ENCODE measurements around the gene ZNF358.

The ZNF358 gene

GRCh38 chr19:7515645-7516151, at the start of gene ZNF358:
Gene ZNF358 (plus strand): TSS chr19:7516103. CDS start chr19:7519243, 3,140 bp downstream.
- peak in 1 of 2 experiments; percentile 32 for DNase-seq

- DNase-seq: no peak
Observed at GRCh38 chr19:7467009-7467989, 48.6 kb upstream of the ZNF358 start.

- DNase-seq: no peak
Observed at GRCh38 chr19:7468840-7469239, 47.1 kb upstream of the ZNF358 start.

- DNase-seq: no peak
Observed at GRCh38 chr19:7469669-7470285, 46.1 kb upstream of the ZNF358 start.

GRCh38 chr19:7470540-7471305, 45.2 kb upstream of the ZNF358 start:
- DNase-seq: no peak

GRCh38 chr19:7471696-7472615, 43.9 kb upstream of the ZNF358 start:
- no peak for DNase-seq

GRCh38 chr19:7475665-7476064, 40.2 kb upstream of the ZNF358 start:
- DNase-seq: no peak

GRCh38 chr19:7476241-7476640, 39.7 kb upstream of the ZNF358 start:
- no peak for DNase-seq

- DNase-seq: no peak
Observed at GRCh38 chr19:7476777-7477494, 39.0 kb upstream of the ZNF358 start.

GRCh38 chr19:7477758-7478157, 38.1 kb upstream of the ZNF358 start:
- no peak for DNase-seq

- no peak for DNase-seq
Observed at GRCh38 chr19:7478173-7478842, 37.6 kb upstream of the ZNF358 start.

GRCh38 chr19:7478843-7479227, 37.1 kb upstream of the ZNF358 start:
- no peak for DNase-seq

- no peak for DNase-seq
Observed at GRCh38 chr19:7480222-7480969, 35.5 kb upstream of the ZNF358 start.

GRCh38 chr19:7480970-7481255, 35.0 kb upstream of the ZNF358 start:
- DNase-seq: no peak

GRCh38 chr19:7482584-7483439, 33.1 kb upstream of the ZNF358 start:
- DNase-seq: no peak

GRCh38 chr19:7483720-7484201, 32.1 kb upstream of the ZNF358 start:
- DNase-seq: no peak

GRCh38 chr19:7486923-7487322, 29.0 kb upstream of the ZNF358 start:
- DNase-seq: no peak

- peak; percentile 62 to 83 for DNase-seq
Observed at GRCh38 chr19:7488736-7489353, 27.1 kb upstream of the ZNF358 start, which contains the start of gene PEX11G. Gene PEX11G (minus strand): TSS chr19:7489035. CDS start chr19:7489010, 25 bp downstream.
